Measurements from ENCODE around the gene THRB. TPM values are rescaled to one million over a fixed set of nuclear protein-coding genes. Genes with fewer than 3 reads are reported as not detected.
A peak's percentile ranks its signal among the peaks of the same experiment; 100 is the strongest.

Gene THRB
- total and polyA plus RNA-seq, 9 of the 15 experiments (the other 6 are each of a cell fraction or from before 2014, with no cell fraction given) = 1.7 to 14.9 (median 6.9) TPM

DNA sequence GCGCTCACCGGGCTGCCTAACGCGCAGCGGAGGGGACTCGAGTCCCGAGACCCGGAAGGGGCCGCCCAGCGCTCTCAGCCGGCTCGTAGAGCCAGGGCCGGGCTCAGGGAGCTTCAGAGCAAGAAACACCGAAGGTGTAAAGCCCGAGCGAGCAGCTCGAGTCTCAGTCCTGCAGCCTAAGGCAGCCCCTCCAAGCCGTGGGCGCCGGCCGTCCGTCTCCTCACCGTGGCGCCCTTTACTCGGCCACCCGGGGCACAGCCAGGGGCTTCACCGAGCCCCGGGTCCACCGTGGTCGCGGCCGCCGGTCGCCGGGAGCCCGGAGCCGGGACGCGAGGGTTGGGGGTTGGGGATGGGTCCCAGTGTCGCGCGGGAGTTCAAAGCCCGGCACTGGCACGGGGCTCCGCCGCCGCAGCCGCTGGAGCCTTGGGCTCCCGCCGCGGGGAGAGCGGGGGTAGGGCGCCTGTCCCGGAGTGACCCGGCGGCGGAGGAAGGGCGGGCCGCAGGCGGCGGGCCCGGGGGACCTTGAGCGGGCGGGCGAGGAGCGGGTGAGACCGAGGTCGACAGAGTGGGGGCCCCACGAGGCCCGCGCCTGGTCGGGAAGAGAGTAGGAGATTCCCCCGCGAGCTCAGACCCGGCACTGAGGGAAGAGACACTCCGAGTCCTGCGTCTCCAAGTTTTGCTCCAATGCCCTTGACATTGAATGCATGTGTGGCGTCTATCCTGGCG lies 26.9 kb upstream of the THRB start (continued):
- TF ChIP-seq BCLAF1 (IDR thresholded peaks at IDR 0.05; ENCODE audit: borderline replicate concordance in 1 of 2, control insufficient read depth in 1 of 2, low read depth in 2 of 2, low read length in 1 of 2) = no peak
- TF ChIP-seq PRDM10 (IDR thresholded peaks at IDR 0.05; ENCODE audit: partially characterized antibody) = no peak
- no peak for TF ChIP-seq DPF2 (IDR thresholded peaks at IDR 0.05)
- no peak for TF ChIP-seq BHLHE40 (IDR thresholded peaks at IDR 0.05; ENCODE audit: low read length)
- no peak for TF ChIP-seq PTTG1 (tag; IDR thresholded peaks at IDR 0.05; ENCODE audit: low read depth)
- TF ChIP-seq ZNF324 (CRISPR knock-in tag; IDR thresholded peaks at IDR 0.05) = no peak
- no peak for TF ChIP-seq KLF6 (CRISPR knock-in tag; IDR thresholded peaks at IDR 0.05; ENCODE audit: borderline replicate concordance)
- TF ChIP-seq CBX8 (IDR thresholded peaks at IDR 0.05; ENCODE audit: borderline replicate concordance, extremely low read depth, low read depth, low read length, poor library complexity, severe bottlenecking) = no peak
- TF ChIP-seq NCOA4 (IDR thresholded peaks at IDR 0.05; ENCODE audit: partially characterized antibody) = no peak
- no peak for TF ChIP-seq PTBP1 (IDR thresholded peaks at IDR 0.05; ENCODE audit: low read depth, low read length)
- TF ChIP-seq ZNF77 (CRISPR knock-in tag; IDR thresholded peaks at IDR 0.05) = no peak
- TF ChIP-seq BMI1 (IDR thresholded peaks at IDR 0.05; ENCODE audit: low read length) = no peak
- TF ChIP-seq HDGF (IDR thresholded peaks at IDR 0.05) = no peak
- TF ChIP-seq ZNF197 (CRISPR knock-in tag; IDR thresholded peaks at IDR 0.05; ENCODE audit: low read depth) = no peak
- TF ChIP-seq TCF15 (CRISPR knock-in tag; IDR thresholded peaks at IDR 0.05) = no peak
- peak; percentile 36 for TF ChIP-seq TAF1 (IDR thresholded peaks at IDR 0.05; ENCODE audit: control insufficient read depth, extremely low read depth, insufficient read depth, low read length, severe bottlenecking)
- no peak for TF ChIP-seq DNMT1 (IDR thresholded peaks at IDR 0.05)
- TF ChIP-seq MCM5 (IDR thresholded peaks at IDR 0.05; ENCODE audit: low read depth) = no peak
- peak; percentile 59 for TF ChIP-seq RBM22 (IDR thresholded peaks at IDR 0.05; ENCODE audit: low read depth, low read length, poor library complexity, severe bottlenecking)
- TF ChIP-seq SMARCA5 (IDR thresholded peaks at IDR 0.05) = no peak

Measured in K562 (cell line).